H9 (cell line): ENCODE data around the gene METTL25B. TPM values are rescaled to one million over a fixed set of nuclear protein-coding genes. Genes with fewer than 3 reads are reported as not detected.

Experiments
- DNase-seq: peaks from one replicate; pipeline ENCODE4 v3.0.0-alpha.2; 2017
- H2AFZ ChIP-seq: one replicate; pipeline ENCODE4 v1.6.1; 2013; ENCODE audit warnings: mild to moderate bottlenecking, low read length, control low read depth, moderate library complexity
- H2AK5ac ChIP-seq: 2 replicates; pipeline ENCODE4 v1.6.1; 2013; ENCODE audit warnings: low read length, control low read depth, mixed read lengths; ENCODE audit not compliant: insufficient read length
- H2BK120ac ChIP-seq: one replicate; pipeline ENCODE4 v1.6.1; 2013; ENCODE audit warnings: low read depth, mild to moderate bottlenecking, low read length, control low read depth, inconsistent platforms; ENCODE audit not compliant: poor library complexity, severe bottlenecking
- H2BK12ac ChIP-seq: 2 replicates; pipeline ENCODE4 v1.6.1; 2013; ENCODE audit warnings: low read length, control low read depth, mixed read lengths, low read depth; ENCODE audit not compliant: insufficient read length
- H2BK15ac ChIP-seq: 2 replicates; pipeline ENCODE4 v1.6.1; 2013; ENCODE audit warnings: low read depth, low read length, control low read depth
- H2BK20ac ChIP-seq: one replicate; pipeline ENCODE4 v1.6.1; 2013; ENCODE audit warnings: low read depth, mild to moderate bottlenecking, low read length, control low read depth, inconsistent platforms; ENCODE audit not compliant: poor library complexity, severe bottlenecking
- H2BK5ac ChIP-seq: 2 replicates; pipeline ENCODE4 v1.6.1; 2013; ENCODE audit warnings: low read length, control low read depth, mixed read lengths; ENCODE audit not compliant: insufficient read length
- H3K14ac ChIP-seq: 2 replicates; pipeline ENCODE4 v1.6.1; 2013; ENCODE audit warnings: low read length, control low read depth; ENCODE audit not compliant: insufficient read depth
- H3K18ac ChIP-seq: 2 replicates; pipeline ENCODE4 v1.6.1; 2013; ENCODE audit warnings: low read depth, mild to moderate bottlenecking, mixed read lengths, low read length, control low read depth; ENCODE audit not compliant: insufficient read length
- H3K23ac ChIP-seq: 2 replicates; pipeline ENCODE4 v1.6.1; 2013; ENCODE audit warnings: low read length, control low read depth, mixed read lengths, low read depth; ENCODE audit not compliant: insufficient read length
- H3K23me2 ChIP-seq: 2 replicates; pipeline ENCODE4 v1.6.1; 2013; ENCODE audit warnings: low read depth, mild to moderate bottlenecking, mixed read lengths, low read length, control low read depth; ENCODE audit not compliant: insufficient read length, poor library complexity, severe bottlenecking
- H3K27ac ChIP-seq: 2 replicates; pipeline ENCODE4 v1.5.1; 2013; ENCODE audit warnings: low read length, control low read depth, mixed read lengths, low read depth; ENCODE audit not compliant: insufficient read length
- H3K27me3 ChIP-seq: 2 replicates; pipeline ENCODE4 v1.6.1; 2013; ENCODE audit warnings: low read length, control low read depth, inconsistent platforms; ENCODE audit not compliant: insufficient read depth
- H3K4ac ChIP-seq: 2 replicates; pipeline ENCODE4 v1.6.1; 2013; ENCODE audit warnings: low read depth, mild to moderate bottlenecking, control low read depth, inconsistent platforms, low read length, moderate library complexity
- H3K4me1 ChIP-seq: 2 replicates; pipeline ENCODE4 v1.6.1; 2013; ENCODE audit warnings: low read length, control low read depth, inconsistent platforms; ENCODE audit not compliant: insufficient read depth
- H3K4me2 ChIP-seq: 2 replicates; pipeline ENCODE4 v1.6.1; 2013; ENCODE audit warnings: low read length, control low read depth, mixed read lengths; ENCODE audit not compliant: insufficient read length, insufficient read depth
- H3K56ac ChIP-seq: 2 replicates; pipeline ENCODE4 v1.6.1; 2013; ENCODE audit warnings: low read depth, mild to moderate bottlenecking, mixed read lengths, low read length, control low read depth; ENCODE audit not compliant: insufficient read length
- H3K79me1 ChIP-seq: 2 replicates; pipeline ENCODE4 v1.6.1; 2013; ENCODE audit warnings: low read depth, mild to moderate bottlenecking, moderate library complexity, low read length, control low read depth, inconsistent platforms; ENCODE audit not compliant: insufficient read depth, poor library complexity, severe bottlenecking
- H3K79me2 ChIP-seq: 2 replicates; pipeline ENCODE4 v1.6.1; 2013; ENCODE audit warnings: low read length, control low read depth, inconsistent platforms; ENCODE audit not compliant: insufficient read depth
- H3K9ac ChIP-seq: 2 replicates; pipeline ENCODE4 v1.6.1; 2013; ENCODE audit warnings: low read length, control low read depth, mixed read lengths; ENCODE audit not compliant: insufficient read length; ENCODE audit errors: extremely low read depth
- H3K9me3 ChIP-seq: one replicate; pipeline ENCODE4 v1.6.1; 2013; ENCODE audit warnings: low read depth, low read length, inconsistent platforms; ENCODE audit not compliant: control insufficient read depth
- H3T11ph ChIP-seq: one replicate; pipeline ENCODE4 v1.6.1; 2013; ENCODE audit warnings: mild to moderate bottlenecking, low read length, control low read depth, inconsistent platforms
- H4K20me1 ChIP-seq: one replicate; pipeline ENCODE4 v1.6.1; 2013; ENCODE audit not compliant: control insufficient read depth, insufficient read length, insufficient read depth
- H4K5ac ChIP-seq: 2 replicates; pipeline ENCODE4 v1.6.1; 2013; ENCODE audit warnings: low read depth, mild to moderate bottlenecking, mixed read lengths, low read length, control low read depth; ENCODE audit not compliant: insufficient read length
- H4K8ac ChIP-seq: replicated peaks from 2 replicates; pipeline ENCODE4 v1.6.1; 2013; ENCODE audit warnings: low read length, control low read depth, mixed read lengths, low read depth; ENCODE audit not compliant: insufficient read length
- H4K91ac ChIP-seq: 2 replicates; pipeline ENCODE4 v1.6.1; 2013; ENCODE audit warnings: low read depth, mild to moderate bottlenecking, moderate library complexity, mixed read lengths, low read length, control low read depth; ENCODE audit not compliant: insufficient read length
- H3K27ac Mint-ChIP-seq, 3 experiments: 2 replicates in 2 of 3; 3 replicates in 1 of 3; pipeline ENCODE4 v1.8.0; 2020 to 2021; ENCODE audit warnings: mixed read lengths in 3 of 3, mild to moderate bottlenecking in 1 of 3, moderate library complexity in 1 of 3
- H3K27me3 Mint-ChIP-seq: 2 replicates; pipeline ENCODE4 v1.8.0; 2021; ENCODE audit warnings: low read depth, mild to moderate bottlenecking, moderate library complexity, mixed read lengths
- H3K36me3 Mint-ChIP-seq, 3 experiments: 2 replicates in 2 of 3; 3 replicates in 1 of 3; pipeline ENCODE4 v1.8.0; 2020 to 2021; ENCODE audit warnings: low read depth in 3 of 3, mixed read lengths in 3 of 3; ENCODE audit not compliant: insufficient read depth in 1 of 3
- H3K4me1 Mint-ChIP-seq, 2 experiments: 2 replicates each; pipeline ENCODE4 v1.8.0; 2020; ENCODE audit warnings: mixed read lengths in 2 of 2
- H3K4me3 Mint-ChIP-seq, 2 experiments: 2 replicates in 1 of 2; 3 replicates in 1 of 2; pipeline ENCODE4 v1.8.0; 2020 to 2021; ENCODE audit warnings: mild to moderate bottlenecking in 2 of 2, mixed read lengths in 2 of 2, moderate library complexity in 1 of 2
- H3K9me3 Mint-ChIP-seq, 2 experiments: 2 replicates in 1 of 2; 3 replicates in 1 of 2; pipeline ENCODE4 v1.8.0; 2020; ENCODE audit warnings: mild to moderate bottlenecking in 2 of 2, mixed read lengths in 2 of 2, moderate library complexity in 1 of 2
- WGBS: extraction: QIAGEN DNeasy Blood & Tissue Kit; methylation state at CpG from one replicate; pipeline ENCODE4 v1.1.7; 2013; ENCODE audit warnings: missing lambda C conversion rate, low lambda C conversion rate, mixed read lengths; ENCODE audit not compliant: insufficient read length; ENCODE audit errors: extremely low coverage; 5-methylcytosine and 5-hydroxymethylcytosine counted together
- total RNA-seq: library from RNA; stranded (reverse); gene quantifications from 2 replicates; pipeline ENCODE4 v1.2.1, GENCODE V29; 2021
- TF ChIP-seq, protein P1 (sequence below): fragments of 200-600 bp; sonication (generic); conservative IDR thresholded peaks from 3 replicates; pipeline ENCODE4 v1.8.0; 2021; ENCODE audit warnings: antibody characterized with exemption, mild to moderate bottlenecking

METTL25B gene
- total RNA-seq, 1 experiment from 2014 or later = 26.2 TPM

DNA sequence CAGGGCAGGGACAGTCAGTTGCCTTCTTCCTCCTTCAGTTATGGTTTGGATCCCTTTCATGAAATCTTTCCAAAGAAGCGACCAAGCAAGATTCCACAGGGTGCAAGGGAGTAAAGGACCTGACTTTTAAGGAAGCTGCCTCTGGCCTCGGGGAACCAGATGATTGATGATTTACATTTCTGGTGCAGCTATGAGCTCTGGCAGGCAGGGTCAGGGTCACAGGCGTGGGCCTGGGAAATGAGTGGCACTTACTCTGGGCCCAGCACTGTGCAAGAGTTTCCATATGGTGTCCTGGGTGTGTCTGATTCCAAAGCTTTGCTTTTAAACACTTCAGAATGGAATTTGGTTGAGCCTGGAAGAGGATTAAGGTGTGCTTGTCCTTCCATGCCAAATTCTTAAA, 15.6 kb upstream of the METTL25B start:
- Histone ChIP-seq H2BK5ac (no peak overlapping the region), H3K4ac (no peak overlapping the region), H3K27me3 (no peaks in the 10 kb centered on the region), H3K4me2 (no peak overlapping the region), H3K9me3 (no peaks in the 10 kb centered on the region), H4K91ac (no peak overlapping the region), H2BK20ac (no peak overlapping the region), H3K14ac (no peak overlapping the region), H4K5ac (no peak overlapping the region), H3K23me2 (peaks cover 3% of the 10 kb centered on the region), H3K23ac (no peak overlapping the region), H3T11ph (no peak overlapping the region), H4K8ac (no peak overlapping the region), H3K9ac (no peak overlapping the region), H2AFZ (no peak overlapping the region), H3K4me1 (peaks cover 11% of the 10 kb centered on the region; the same call in 1 of the 2 replicates), H2BK12ac (no peak overlapping the region), H2AK5ac (no peak overlapping the region), H2BK120ac (no peak overlapping the region), H2BK15ac (no peak overlapping the region), H3K27ac (no peak overlapping the region), H3K79me2 (no peaks in the 10 kb centered on the region), H3K79me1 (no peaks in the 10 kb centered on the region), H3K18ac (no peak overlapping the region), H4K20me1 (no peaks in the 10 kb centered on the region), H3K56ac (no peak overlapping the region)
- Mint-ChIP-seq H3K9me3 (no peaks in the 10 kb centered on the region), H3K36me3 (peaks cover 0 to 12% (median 4%) of the 10 kb centered on the region in 3 experiments; a peak in 4 of 7 replicates), H3K27ac (no peak overlapping the region; a peak in 1 of 7 replicates), H3K27me3 (peaks cover 3% of the 10 kb centered on the region), H3K4me3 (no peak overlapping the region), H3K4me1 (peaks cover 56 to 66% of the 10 kb centered on the region in 2 experiments)
- no peak for DNase-seq
- no CpG with 5 or more reads among the region's 3 CpGs for WGBS
- TF ChIP-seq, protein P1, sequence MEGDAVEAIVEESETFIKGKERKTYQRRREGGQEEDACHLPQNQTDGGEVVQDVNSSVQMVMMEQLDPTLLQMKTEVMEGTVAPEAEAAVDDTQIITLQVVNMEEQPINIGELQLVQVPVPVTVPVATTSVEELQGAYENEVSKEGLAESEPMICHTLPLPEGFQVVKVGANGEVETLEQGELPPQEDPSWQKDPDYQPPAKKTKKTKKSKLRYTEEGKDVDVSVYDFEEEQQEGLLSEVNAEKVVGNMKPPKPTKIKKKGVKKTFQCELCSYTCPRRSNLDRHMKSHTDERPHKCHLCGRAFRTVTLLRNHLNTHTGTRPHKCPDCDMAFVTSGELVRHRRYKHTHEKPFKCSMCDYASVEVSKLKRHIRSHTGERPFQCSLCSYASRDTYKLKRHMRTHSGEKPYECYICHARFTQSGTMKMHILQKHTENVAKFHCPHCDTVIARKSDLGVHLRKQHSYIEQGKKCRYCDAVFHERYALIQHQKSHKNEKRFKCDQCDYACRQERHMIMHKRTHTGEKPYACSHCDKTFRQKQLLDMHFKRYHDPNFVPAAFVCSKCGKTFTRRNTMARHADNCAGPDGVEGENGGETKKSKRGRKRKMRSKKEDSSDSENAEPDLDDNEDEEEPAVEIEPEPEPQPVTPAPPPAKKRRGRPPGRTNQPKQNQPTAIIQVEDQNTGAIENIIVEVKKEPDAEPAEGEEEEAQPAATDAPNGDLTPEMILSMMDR = no peak
